Measurements from ENCODE around the gene FKBP9. TPM values are rescaled to one million over a fixed set of nuclear protein-coding genes. Genes with fewer than 3 reads are reported as not detected.

FKBP9 gene, protein sequence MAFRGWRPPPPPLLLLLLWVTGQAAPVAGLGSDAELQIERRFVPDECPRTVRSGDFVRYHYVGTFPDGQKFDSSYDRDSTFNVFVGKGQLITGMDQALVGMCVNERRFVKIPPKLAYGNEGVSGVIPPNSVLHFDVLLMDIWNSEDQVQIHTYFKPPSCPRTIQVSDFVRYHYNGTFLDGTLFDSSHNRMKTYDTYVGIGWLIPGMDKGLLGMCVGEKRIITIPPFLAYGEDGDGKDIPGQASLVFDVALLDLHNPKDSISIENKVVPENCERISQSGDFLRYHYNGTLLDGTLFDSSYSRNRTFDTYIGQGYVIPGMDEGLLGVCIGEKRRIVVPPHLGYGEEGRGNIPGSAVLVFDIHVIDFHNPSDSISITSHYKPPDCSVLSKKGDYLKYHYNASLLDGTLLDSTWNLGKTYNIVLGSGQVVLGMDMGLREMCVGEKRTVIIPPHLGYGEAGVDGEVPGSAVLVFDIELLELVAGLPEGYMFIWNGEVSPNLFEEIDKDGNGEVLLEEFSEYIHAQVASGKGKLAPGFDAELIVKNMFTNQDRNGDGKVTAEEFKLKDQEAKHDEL
- 11.0 to 18.0 TPM (median 12.7 TPM) in 3 replicates for total RNA-seq (2021)
- Bru-seq, nascent RNA: percentile 39 among the genes with signal in this experiment
- long read RNA-seq, experiment 1, transcript FKBP9-201 (10 exons, 3,462 nt): major isoform, 48 of 56 reads
- long read RNA-seq, experiment 1, partial matches to known transcripts: 4 of 56 reads
- long read RNA-seq, experiment 1, other reads (novel, unspliced or antisense): 4 of 56 reads
- long read RNA-seq, experiment 2, partial matches to known transcripts: 1 of 12 reads
- long read RNA-seq, experiment 2, other reads (novel, unspliced or antisense): 7 of 12 reads
- long read RNA-seq, experiment 3: 0 reads

DNA sequence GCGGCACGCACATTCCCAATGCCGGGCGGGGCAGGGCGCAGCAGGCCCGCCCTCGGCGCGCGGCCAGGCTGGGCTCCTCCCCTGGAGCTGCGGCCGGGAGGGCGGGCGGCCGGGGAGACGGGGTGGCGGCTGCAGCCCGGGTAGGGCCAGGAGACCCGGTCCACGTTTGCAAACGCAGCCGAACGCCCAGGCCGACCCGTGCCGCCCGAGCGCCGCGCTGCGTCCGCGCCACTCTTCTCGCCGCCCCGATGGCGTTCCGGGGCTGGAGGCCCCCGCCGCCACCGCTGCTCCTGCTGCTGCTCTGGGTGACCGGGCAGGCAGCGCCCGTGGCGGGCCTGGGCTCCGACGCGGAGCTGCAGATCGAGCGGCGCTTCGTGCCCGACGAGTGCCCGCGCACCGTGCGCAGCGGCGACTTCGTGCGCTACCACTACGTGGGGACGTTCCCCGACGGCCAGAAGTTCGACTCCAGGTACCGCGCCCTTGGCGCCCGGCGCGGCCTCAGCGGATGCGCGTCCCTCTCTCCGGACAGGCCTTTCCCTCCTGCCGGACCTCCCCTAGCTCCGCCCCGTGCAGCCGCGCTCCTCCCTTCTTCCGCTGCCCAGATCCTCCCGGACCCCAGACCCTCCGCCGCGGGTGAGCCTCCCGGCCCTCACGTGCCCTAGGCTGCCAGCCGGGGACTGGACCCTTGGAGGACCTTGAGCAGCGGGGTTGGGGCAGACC is at the start of gene FKBP9:
FKBP9 (plus strand) TSS at position 115 of the 720 bp plus-strand sequence; CDS start at position 249, 134 bp downstream.
- peak within 1 kb of the TSS; percentile 27; the same call in 1 of the 2 replicates for H3K27ac Mint-ChIP-seq
- DNase-seq (ENCODE audit: low spot score) (peak; percentile 84), ATAC-seq (peak; percentile 91)
- ChIA-PET POLR2A (interaction anchor here (1.1 to 1.5 kb wide), 2 partner anchors 16 to 172 kb away, joined by 3 to 5 read pairs; no protein-coding TSS in a partner anchor), CTCF (interaction anchor here (1.0 to 2.6 kb wide), 8 partner anchors 12 to 192 kb away, joined by 3 to 18 read pairs (median 5); partner anchors contain the start of gene RP9)
- H3K4me1 Mint-ChIP-seq: peaks cover 10% of the 10 kb centered on the region
- peak within 1 kb of the TSS; percentile 76 for H3K4me3 Mint-ChIP-seq
- peaks cover 71% of the 10 kb centered on the region for H3K27me3 Mint-ChIP-seq (ENCODE audit: low read depth)
- no peaks in the 10 kb centered on the region for H3K9me3 Mint-ChIP-seq
- H3K36me3 Mint-ChIP-seq: no peaks in the 10 kb centered on the region
- TF ChIP-seq SP1 (CRISPR knock-in tag; conservative IDR thresholded peaks at IDR 0.05): peak; percentile 70
- peak; percentile 33; the same call in 1 of the 2 replicates for TF ChIP-seq TP53 (CRISPR knock-in tag; IDR thresholded peaks at IDR 0.05)
- peak; percentile 93; the same call in 1 of the 2 replicates for TF ChIP-seq FOXP1 (CRISPR knock-in tag; IDR thresholded peaks at IDR 0.05; ENCODE audit: borderline replicate concordance)
- no peak for TF ChIP-seq RORB (CRISPR knock-in tag; IDR thresholded peaks at IDR 0.05)
- 0 out of 2 replicates have a peak, but pooled peaks have one; percentile 20 for TF ChIP-seq ELF4 (CRISPR knock-in tag; IDR thresholded peaks at IDR 0.05; ENCODE audit: low read depth)
- no peak for TF ChIP-seq ATF1 (CRISPR knock-in tag; IDR thresholded peaks at IDR 0.05)
- TF ChIP-seq CREM (CRISPR knock-in tag; IDR thresholded peaks at IDR 0.05): 0 out of 2 replicates have a peak, but pooled peaks have one; percentile 53
- TF ChIP-seq, protein P1, sequence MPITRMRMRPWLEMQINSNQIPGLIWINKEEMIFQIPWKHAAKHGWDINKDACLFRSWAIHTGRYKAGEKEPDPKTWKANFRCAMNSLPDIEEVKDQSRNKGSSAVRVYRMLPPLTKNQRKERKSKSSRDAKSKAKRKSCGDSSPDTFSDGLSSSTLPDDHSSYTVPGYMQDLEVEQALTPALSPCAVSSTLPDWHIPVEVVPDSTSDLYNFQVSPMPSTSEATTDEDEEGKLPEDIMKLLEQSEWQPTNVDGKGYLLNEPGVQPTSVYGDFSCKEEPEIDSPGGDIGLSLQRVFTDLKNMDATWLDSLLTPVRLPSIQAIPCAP (CRISPR knock-in tag; IDR thresholded peaks at IDR 0.05): 0 out of 2 replicates have a peak, but pooled peaks have one; percentile 49
- TF ChIP-seq, protein P2, sequence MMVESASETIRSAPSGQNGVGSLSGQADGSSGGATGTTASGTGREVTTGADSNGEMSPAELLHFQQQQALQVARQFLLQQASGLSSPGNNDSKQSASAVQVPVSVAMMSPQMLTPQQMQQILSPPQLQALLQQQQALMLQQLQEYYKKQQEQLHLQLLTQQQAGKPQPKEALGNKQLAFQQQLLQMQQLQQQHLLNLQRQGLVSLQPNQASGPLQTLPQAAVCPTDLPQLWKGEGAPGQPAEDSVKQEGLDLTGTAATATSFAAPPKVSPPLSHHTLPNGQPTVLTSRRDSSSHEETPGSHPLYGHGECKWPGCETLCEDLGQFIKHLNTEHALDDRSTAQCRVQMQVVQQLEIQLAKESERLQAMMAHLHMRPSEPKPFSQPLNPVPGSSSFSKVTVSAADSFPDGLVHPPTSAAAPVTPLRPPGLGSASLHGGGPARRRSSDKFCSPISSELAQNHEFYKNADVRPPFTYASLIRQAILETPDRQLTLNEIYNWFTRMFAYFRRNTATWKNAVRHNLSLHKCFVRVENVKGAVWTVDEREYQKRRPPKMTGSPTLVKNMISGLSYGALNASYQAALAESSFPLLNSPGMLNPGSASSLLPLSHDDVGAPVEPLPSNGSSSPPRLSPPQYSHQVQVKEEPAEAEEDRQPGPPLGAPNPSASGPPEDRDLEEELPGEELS (CRISPR knock-in tag; IDR thresholded peaks at IDR 0.05): peak; percentile 73; the same call in 1 of the 2 replicates
- TF ChIP-seq ZNF671 (CRISPR knock-in tag; IDR thresholded peaks at IDR 0.05): no peak
- peak; percentile 79 for TF ChIP-seq ZNF263 (CRISPR knock-in tag; IDR thresholded peaks at IDR 0.05; ENCODE audit: low read depth)
- TF ChIP-seq, protein P3, sequence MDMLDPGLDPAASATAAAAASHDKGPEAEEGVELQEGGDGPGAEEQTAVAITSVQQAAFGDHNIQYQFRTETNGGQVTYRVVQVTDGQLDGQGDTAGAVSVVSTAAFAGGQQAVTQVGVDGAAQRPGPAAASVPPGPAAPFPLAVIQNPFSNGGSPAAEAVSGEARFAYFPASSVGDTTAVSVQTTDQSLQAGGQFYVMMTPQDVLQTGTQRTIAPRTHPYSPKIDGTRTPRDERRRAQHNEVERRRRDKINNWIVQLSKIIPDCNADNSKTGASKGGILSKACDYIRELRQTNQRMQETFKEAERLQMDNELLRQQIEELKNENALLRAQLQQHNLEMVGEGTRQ (CRISPR knock-in tag; IDR thresholded peaks at IDR 0.05): peak; percentile 81
- peak; percentile 54; the same call in 1 of the 2 replicates for TF ChIP-seq EMX1 (CRISPR knock-in tag; IDR thresholded peaks at IDR 0.05)
- TF ChIP-seq, protein P4, sequence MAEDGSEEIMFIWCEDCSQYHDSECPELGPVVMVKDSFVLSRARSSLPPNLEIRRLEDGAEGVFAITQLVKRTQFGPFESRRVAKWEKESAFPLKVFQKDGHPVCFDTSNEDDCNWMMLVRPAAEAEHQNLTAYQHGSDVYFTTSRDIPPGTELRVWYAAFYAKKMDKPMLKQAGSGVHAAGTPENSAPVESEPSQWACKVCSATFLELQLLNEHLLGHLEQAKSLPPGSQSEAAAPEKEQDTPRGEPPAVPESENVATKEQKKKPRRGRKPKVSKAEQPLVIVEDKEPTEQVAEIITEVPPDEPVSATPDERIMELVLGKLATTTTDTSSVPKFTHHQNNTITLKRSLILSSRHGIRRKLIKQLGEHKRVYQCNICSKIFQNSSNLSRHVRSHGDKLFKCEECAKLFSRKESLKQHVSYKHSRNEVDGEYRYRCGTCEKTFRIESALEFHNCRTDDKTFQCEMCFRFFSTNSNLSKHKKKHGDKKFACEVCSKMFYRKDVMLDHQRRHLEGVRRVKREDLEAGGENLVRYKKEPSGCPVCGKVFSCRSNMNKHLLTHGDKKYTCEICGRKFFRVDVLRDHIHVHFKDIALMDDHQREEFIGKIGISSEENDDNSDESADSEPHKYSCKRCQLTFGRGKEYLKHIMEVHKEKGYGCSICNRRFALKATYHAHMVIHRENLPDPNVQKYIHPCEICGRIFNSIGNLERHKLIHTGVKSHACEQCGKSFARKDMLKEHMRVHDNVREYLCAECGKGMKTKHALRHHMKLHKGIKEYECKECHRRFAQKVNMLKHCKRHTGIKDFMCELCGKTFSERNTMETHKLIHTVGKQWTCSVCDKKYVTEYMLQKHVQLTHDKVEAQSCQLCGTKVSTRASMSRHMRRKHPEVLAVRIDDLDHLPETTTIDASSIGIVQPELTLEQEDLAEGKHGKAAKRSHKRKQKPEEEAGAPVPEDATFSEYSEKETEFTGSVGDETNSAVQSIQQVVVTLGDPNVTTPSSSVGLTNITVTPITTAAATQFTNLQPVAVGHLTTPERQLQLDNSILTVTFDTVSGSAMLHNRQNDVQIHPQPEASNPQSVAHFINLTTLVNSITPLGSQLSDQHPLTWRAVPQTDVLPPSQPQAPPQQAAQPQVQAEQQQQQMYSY (CRISPR knock-in tag; IDR thresholded peaks at IDR 0.05): no peak
- TF ChIP-seq KAT7 (CRISPR knock-in tag; IDR thresholded peaks at IDR 0.05; ENCODE audit: borderline replicate concordance): peak; percentile 49; the same call in 1 of the 2 replicates
- TF ChIP-seq FOXK1 (CRISPR knock-in tag; IDR thresholded peaks at IDR 0.05): peak; percentile 82
- 0 out of 2 replicates have a peak, but pooled peaks have one; percentile 68 for TF ChIP-seq TCF7 (CRISPR knock-in tag; IDR thresholded peaks at IDR 0.05; ENCODE audit: low read depth)
- TF ChIP-seq NFYB (CRISPR knock-in tag; conservative IDR thresholded peaks at IDR 0.05; ENCODE audit: low read depth): no peak
- 0 out of 2 replicates have a peak, but pooled peaks have one; percentile 22 for TF ChIP-seq NR2C2 (CRISPR knock-in tag; IDR thresholded peaks at IDR 0.05)
- TF ChIP-seq, protein P5, sequence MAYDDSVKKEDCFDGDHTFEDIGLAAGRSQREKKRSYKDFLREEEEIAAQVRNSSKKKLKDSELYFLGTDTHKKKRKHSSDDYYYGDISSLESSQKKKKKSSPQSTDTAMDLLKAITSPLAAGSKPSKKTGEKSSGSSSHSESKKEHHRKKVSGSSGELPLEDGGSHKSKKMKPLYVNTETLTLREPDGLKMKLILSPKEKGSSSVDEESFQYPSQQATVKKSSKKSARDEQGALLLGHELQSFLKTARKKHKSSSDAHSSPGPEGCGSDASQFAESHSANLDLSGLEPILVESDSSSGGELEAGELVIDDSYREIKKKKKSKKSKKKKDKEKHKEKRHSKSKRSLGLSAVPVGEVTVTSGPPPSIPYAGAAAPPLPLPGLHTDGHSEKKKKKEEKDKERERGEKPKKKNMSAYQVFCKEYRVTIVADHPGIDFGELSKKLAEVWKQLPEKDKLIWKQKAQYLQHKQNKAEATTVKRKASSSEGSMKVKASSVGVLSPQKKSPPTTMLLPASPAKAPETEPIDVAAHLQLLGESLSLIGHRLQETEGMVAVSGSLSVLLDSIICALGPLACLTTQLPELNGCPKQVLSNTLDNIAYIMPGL (CRISPR knock-in tag; IDR thresholded peaks at IDR 0.05): peak; percentile 85; the same call in 1 of the 2 replicates
- TF ChIP-seq, protein P6, sequence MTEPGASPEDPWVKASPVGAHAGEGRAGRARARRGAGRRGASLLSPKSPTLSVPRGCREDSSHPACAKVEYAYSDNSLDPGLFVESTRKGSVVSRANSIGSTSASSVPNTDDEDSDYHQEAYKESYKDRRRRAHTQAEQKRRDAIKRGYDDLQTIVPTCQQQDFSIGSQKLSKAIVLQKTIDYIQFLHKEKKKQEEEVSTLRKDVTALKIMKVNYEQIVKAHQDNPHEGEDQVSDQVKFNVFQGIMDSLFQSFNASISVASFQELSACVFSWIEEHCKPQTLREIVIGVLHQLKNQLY (CRISPR knock-in tag; IDR thresholded peaks at IDR 0.05): no peak

Data from WTC11 (cell line).